ENCODE measurements around the gene COLGALT1.

COLGALT1 gene

DNA sequence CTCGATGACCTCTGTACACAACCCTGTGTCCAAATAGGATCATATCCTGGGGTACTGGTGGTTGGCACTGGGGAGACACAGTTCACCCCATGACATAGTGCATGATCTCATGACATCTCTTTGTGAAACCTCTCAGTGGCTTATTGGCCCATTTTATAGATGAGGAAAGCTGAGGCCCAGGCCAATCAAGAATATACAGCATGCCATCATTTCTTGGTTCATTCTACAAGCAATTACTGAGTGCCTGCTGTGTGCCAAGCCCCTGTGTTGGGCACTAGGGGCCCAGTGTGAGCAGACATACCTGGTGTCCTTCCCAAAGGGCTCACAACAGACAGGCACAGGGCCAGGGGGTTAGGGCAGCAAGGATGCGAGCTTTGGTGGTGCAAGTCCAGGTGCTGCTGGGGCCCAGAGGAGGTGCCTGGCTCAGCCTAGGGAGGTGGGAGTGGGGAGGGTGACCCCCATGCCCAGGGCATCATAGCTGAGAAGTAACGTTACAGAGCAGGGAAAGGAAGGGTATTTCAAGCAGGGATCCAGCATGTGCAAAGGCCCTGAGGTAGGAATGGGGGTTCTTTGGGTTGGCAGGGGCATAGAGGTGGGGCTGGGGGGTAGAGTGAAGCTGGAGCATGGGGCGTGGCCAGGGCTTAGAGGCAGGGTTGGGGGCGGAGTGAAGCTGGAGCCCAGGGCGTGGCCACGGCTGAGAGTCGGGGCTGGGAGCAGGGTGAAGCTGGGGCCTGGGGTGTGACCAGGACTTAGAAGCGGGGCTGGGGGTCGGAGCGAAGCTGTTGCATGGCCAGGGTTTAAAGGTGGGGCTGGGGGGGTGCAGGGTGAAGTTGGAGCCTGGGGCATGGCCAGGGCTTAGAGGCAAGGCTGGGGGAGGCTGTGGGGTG lies 20.7 kb downstream of the COLGALT1 start:
- Histone ChIP-seq H3K27me3 (ENCODE audit: low read length) (no peaks in the 10 kb centered on the region), H3K9ac (ENCODE audit: low read length) (no peak overlapping the region), H4K20me1 (ENCODE audit: low read depth, low read length) (no peaks in the 10 kb centered on the region), H3K4me3 (ENCODE audit: insufficient read depth, low read length, poor library complexity, severe bottlenecking) (no peak overlapping the region), H2AFZ (ENCODE audit: low read depth, low read length, severe bottlenecking) (no peak overlapping the region), H3K27ac (ENCODE audit: low read depth, low read length) (no peak overlapping the region), H3K9me2 (replicated peaks; ENCODE audit: insufficient read depth, low read length) (no peaks in the 10 kb centered on the region), H3K9me3 (ENCODE audit: insufficient read depth, low read length) (no peaks in the 10 kb centered on the region), H3K36me3 (ENCODE audit: low read length) (peaks cover 6% of the 10 kb centered on the region; the same call in 1 of the 2 replicates), H3F3A (ENCODE audit: insufficient read depth) (peaks cover 6% of the 10 kb centered on the region; the same call in 1 of the 2 replicates), H3K79me2 (ENCODE audit: insufficient read depth, low read length) (no peaks in the 10 kb centered on the region), H3K4me2 (ENCODE audit: low read depth, low read length, poor library complexity, severe bottlenecking) (no peak overlapping the region)
- TF ChIP-seq, protein P1, sequence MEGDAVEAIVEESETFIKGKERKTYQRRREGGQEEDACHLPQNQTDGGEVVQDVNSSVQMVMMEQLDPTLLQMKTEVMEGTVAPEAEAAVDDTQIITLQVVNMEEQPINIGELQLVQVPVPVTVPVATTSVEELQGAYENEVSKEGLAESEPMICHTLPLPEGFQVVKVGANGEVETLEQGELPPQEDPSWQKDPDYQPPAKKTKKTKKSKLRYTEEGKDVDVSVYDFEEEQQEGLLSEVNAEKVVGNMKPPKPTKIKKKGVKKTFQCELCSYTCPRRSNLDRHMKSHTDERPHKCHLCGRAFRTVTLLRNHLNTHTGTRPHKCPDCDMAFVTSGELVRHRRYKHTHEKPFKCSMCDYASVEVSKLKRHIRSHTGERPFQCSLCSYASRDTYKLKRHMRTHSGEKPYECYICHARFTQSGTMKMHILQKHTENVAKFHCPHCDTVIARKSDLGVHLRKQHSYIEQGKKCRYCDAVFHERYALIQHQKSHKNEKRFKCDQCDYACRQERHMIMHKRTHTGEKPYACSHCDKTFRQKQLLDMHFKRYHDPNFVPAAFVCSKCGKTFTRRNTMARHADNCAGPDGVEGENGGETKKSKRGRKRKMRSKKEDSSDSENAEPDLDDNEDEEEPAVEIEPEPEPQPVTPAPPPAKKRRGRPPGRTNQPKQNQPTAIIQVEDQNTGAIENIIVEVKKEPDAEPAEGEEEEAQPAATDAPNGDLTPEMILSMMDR (IDR thresholded peaks at IDR 0.05; ENCODE audit: insufficient read depth, low read length, poor library complexity, severe bottlenecking): no peak
- no peak for TF ChIP-seq EZH2phosphoT487 (conservative IDR thresholded peaks at IDR 0.05; ENCODE audit: low read length)

DNA sequence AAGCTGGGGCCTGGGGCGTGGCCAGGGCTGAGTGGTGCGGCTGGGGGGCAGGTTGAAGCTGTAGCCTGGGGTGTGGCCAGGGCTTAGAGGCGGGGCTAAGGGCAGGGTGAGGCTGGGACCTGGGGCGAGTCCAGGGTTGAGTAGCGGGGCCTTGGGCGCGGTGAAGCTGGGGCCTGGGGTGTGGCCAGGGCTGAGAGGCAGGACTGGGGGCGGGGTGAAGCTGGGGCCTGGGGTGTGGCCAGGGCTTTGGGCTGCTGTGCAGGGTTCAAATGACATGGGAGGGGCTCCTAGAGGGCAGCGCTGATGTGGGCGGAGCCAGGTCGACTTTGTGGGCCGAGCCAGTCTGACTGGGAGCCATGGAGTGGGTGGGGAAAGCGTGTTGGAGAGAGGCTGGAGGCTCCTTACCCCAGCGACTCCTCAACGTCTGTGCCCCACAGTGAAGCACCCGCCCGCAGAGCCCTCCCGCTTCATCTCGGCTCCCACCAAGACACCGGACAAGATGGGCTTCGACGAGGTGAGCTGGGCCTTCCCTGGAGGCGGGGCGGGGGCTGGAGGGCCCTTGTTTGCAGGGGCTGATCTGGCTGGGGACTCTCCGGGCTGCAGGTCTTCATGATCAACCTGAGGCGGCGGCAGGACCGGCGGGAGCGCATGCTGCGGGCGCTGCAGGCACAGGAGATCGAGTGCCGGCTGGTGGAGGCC lies 21.5 kb downstream of the COLGALT1 start:
- H3K27ac ChIP-seq (ENCODE audit: low read depth, low read length): no peak overlapping the region
- no peaks in the 10 kb centered on the region for H3K9me3 ChIP-seq (ENCODE audit: insufficient read depth, low read length)
- no peaks in the 10 kb centered on the region for H3K9me2 ChIP-seq (replicated peaks; ENCODE audit: insufficient read depth, low read length)
- H3K4me3 ChIP-seq (ENCODE audit: insufficient read depth, low read length, poor library complexity, severe bottlenecking): no peak overlapping the region
- H3F3A ChIP-seq (ENCODE audit: insufficient read depth): peaks cover 6% of the 10 kb centered on the region; the same call in 1 of the 2 replicates
- H3K4me2 ChIP-seq (ENCODE audit: low read depth, low read length, poor library complexity, severe bottlenecking): no peak overlapping the region
- H3K79me2 ChIP-seq (ENCODE audit: insufficient read depth, low read length): no peaks in the 10 kb centered on the region
- no peak for TF ChIP-seq EZH2phosphoT487 (conservative IDR thresholded peaks at IDR 0.05; ENCODE audit: low read length)
- TF ChIP-seq, protein P1 (IDR thresholded peaks at IDR 0.05; ENCODE audit: insufficient read depth, low read length, poor library complexity, severe bottlenecking): no peak
- H3K27me3 ChIP-seq (ENCODE audit: low read length): no peaks in the 10 kb centered on the region
- H3K36me3 ChIP-seq (ENCODE audit: low read length): peaks cover 6% of the 10 kb centered on the region; the same call in 1 of the 2 replicates
- no peak overlapping the region for H3K9ac ChIP-seq (ENCODE audit: low read length)
- H4K20me1 ChIP-seq (ENCODE audit: low read depth, low read length): no peaks in the 10 kb centered on the region
- no peak overlapping the region for H2AFZ ChIP-seq (ENCODE audit: low read depth, low read length, severe bottlenecking)

DNA sequence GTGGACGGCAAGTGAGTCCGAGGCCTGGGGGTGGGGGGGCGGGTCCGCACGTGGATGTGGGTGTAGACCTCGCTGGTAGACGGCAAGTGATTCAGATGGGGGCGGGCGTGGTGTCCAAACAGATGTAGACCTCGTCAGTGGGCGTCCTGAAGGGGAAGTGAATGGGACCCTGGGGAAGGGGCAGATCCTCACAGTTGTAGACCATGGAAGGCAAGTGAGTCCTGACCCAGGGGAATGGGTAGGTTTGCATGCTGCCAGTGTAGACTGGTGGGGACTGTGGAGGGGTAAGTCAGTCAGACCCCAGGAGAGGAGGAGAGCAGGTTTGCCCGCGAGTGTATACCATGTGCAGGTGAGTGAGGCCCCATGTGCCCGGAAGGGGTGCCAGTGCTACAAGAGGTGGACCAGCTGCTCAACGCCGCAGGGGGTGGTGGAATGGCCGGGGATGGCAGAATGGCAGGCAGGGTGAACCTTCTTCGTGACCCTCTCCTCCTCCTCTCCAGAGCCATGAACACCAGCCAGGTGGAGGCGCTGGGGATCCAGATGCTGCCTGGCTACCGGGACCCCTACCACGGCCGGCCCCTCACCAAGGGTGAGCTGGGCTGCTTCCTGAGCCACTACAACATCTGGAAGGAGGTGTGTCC lies 22.1 kb downstream of the COLGALT1 start:
- Histone ChIP-seq H3K4me3 (ENCODE audit: insufficient read depth, low read length, poor library complexity, severe bottlenecking) (no peak overlapping the region), H3F3A (ENCODE audit: insufficient read depth) (peaks cover 6% of the 10 kb centered on the region; the same call in 1 of the 2 replicates), H4K20me1 (ENCODE audit: low read depth, low read length) (no peaks in the 10 kb centered on the region), H3K9me3 (ENCODE audit: insufficient read depth, low read length) (no peaks in the 10 kb centered on the region), H2AFZ (ENCODE audit: low read depth, low read length, severe bottlenecking) (no peak overlapping the region), H3K9me2 (replicated peaks; ENCODE audit: insufficient read depth, low read length) (no peaks in the 10 kb centered on the region), H3K36me3 (ENCODE audit: low read length) (peaks cover 6% of the 10 kb centered on the region; the same call in 1 of the 2 replicates), H3K9ac (ENCODE audit: low read length) (no peak overlapping the region), H3K4me2 (ENCODE audit: low read depth, low read length, poor library complexity, severe bottlenecking) (no peak overlapping the region), H3K27me3 (ENCODE audit: low read length) (no peaks in the 10 kb centered on the region), H3K27ac (ENCODE audit: low read depth, low read length) (no peak overlapping the region), H3K79me2 (ENCODE audit: insufficient read depth, low read length) (no peaks in the 10 kb centered on the region)
- TF ChIP-seq EZH2phosphoT487 (conservative IDR thresholded peaks at IDR 0.05; ENCODE audit: low read length): no peak
- TF ChIP-seq, protein P1 (IDR thresholded peaks at IDR 0.05; ENCODE audit: insufficient read depth, low read length, poor library complexity, severe bottlenecking): no peak

Measured in SU-DHL-6 (cell line).